T-helper 22 cell (primary cell): Measurements from ENCODE around the gene ADCY5.

Source experiments
- DNase-seq: peaks from one replicate; pipeline ENCODE4 v3.0.0-alpha.2; 2020; ENCODE audit warnings: low read depth

The ADCY5 gene

DNA sequence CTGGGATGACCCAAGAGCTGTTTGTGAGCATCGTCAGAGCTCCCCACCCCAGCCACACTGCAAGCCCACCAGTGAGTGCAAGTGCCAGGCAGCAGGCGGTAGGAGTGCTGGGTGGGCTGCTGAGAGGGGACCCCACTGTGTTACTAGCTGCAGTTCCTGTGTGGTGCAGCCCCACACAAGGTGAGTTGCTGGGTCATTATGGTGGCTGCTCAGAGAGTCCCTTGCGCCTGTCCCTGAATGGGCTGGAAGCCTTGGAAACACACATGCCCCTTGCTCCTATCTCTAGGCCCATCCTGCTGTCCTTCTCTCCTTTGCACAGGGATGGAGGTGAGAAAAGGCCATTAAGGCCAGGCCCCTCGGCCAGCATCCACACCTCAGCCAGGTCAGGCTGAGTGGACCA lies 163.4 kb downstream of the ADCY5 start:
- no peak for DNase-seq

DNA sequence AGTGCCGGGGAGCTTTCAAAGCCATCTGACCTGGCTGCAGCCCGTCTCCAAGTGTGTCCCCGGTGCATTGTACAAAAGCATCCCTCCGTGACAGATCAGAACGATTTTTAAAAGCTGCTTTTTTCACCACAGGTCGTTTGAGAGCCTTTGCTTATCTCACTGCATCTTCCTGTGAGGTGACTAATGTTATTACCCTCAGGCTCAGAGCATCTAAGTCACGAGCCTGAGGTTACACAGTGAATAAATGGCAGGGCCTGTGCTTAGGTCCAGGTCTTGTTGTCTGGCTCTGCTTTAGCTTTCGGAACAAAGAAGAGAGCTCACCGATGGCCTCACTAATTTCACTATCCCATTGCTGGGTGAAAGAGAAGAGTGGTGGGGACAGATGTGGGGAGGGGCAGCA lies 163.8 kb downstream of the ADCY5 start:
- no peak for DNase-seq

DNA sequence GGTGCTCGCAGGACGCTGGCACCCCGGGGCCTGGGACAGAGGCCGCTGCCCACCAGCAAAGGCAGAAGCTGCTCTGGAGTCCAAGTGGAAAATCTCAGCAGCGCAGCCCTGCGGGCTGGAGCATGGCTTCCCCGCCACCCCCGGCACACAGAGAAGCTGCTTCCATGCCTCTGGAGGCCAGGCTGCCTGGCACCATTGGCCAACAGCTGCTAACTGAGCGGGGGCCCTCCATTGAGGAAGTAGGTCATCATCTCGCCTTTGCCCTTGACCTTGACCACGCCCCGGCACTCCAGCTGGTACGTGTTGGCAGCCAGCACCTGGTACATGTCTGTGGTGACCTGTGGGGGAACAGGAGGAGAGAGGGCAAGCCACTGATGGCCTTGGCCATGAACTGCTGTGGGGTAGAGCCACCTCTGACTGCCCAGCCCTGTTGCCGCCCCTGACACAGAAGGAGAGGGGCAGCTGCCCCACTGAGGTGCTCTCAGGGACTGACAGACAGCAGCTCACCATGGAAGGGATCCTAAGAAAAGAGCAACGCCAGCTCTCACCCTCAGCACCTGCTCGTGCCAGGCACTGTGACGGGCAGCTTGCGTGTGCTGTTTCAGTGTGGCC lies 164.4 kb downstream of the ADCY5 start:
- DNase-seq, result no peak

DNA sequence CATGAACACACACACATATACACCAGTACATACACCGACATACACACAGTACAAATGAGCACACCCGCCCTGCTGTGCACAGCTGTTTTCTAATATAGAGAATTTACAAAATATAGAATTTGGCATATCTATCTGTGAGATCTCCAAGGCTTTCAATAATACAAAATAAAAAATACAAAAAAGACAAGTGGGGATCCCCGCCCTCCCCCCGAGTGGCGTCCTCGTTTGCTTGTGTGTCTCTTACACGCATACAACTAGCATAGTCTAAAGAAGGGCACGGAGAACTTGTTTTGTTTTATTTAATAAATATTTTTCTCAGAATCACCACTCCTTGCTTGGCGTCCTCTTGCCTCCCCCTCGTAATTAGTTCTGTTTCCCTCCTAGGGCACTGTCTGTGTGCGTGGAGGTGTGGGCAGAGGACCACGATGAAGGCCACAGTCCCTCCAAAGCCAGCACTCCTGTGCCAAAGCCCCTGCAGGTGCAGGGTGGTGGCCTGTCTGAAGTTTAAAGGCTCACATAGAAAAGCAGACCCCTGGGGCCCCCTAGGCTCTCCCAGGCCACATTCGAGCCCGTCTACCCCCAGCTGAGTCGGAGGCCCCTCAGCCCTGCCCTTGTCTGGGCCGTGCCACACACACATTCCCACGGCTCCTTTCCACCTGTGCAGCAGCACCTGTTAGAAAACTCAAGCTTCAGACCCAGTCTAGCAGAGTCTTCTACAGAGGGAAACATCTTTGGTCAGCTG lies 165.1 kb downstream of the ADCY5 start:
- DNase-seq, result no peak

DNA sequence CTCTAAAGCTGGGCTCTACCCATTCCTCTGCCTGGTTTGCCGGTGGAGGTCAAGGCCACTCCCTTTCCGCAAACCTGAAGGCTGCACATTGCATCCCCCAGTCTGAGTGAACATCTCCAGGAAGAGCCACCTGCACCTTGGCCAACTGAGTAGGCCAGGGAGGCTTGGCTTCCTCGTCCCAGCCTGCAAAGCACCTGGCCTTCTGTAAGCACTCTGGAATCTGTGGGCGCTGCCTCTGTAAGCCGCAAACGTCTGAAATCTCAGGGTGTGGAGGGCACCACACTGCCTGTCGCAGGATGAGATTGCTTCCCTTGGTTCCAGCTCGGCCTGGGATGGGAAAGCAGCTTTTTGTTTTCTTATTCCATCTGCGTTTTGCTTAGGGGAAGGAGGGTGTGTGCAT lies 165.8 kb downstream of the ADCY5 start:
- DNase-seq, result no peak

DNA sequence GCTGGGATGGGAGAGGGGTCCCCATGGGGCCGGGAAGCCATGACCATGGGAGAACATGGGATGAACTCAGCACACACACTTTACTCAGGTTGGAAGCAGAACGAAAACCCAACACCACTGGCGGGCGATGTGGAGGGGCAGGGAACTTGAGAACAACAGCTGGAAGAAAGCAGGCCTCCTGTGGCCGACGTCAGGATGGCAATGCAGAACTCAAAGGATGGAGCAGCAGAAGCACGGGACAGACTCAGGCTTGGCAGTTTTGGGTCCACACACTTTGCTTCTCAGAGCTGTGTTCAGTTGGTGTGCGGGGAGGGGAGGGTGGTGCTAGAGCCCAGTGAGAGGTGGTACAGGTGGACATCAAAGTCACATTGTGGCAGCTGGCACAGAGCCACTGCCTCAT lies 166.4 kb downstream of the ADCY5 start:
- no peak for DNase-seq

DNA sequence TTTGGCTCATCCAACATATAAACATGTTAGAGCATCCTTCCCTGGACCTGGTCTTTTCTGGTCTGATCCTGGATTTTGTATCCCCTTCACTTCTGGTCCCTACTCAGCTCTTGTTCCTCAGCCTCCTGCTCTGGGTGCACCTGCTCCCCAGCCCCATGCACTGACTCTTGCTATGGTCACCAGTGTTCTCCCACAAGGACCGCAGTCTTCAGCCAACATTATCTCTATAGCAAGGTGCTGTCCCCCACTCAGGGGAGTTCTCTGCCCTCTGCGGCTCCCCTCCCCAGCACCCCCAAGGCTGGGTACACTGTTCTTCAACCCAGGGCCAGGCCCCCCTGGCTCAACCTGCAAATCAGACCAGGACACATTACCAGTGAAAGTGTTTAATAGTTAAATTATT lies 167.0 kb downstream of the ADCY5 start:
- no peak for DNase-seq

DNA sequence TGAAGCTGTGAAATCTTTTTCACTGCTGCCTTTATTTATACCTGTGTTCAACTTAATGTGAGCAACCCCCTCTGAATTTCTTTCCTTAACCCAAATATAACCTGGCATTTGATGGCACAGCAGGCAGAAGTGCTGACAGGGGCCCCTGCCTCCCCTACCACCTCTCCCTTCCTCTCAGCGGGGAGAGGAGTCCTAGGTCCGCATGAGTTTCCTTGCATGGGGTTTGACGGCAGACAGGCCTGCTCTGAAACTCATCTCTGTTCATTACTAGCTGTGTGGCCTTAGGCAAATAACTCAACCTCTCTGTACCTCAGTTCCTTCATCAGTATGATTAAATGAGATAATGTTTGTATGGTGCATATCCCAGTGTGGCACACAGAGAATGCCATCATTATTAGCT lies 167.5 kb downstream of the ADCY5 start:
- no peak for DNase-seq

DNA sequence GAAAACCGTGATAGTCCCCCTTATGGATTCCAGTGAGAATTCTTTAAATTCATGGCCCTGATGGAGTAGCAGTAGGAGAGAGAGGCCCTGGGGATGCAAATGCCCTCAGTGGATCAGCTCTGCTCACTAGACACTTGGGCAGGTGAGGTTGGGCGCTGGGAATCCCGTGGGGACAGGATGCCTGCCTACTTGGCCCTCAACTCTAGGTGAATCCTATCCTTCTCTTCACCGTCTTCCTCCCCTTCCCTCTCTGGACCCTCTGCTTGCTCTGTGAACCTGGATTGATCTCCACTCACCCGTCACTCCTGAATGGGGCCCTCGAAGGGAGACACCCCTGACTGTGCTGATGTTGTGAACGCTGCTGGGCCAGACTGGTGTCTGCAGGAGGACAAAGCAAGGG lies 169.8 kb downstream of the ADCY5 start:
- no peak for DNase-seq

DNA sequence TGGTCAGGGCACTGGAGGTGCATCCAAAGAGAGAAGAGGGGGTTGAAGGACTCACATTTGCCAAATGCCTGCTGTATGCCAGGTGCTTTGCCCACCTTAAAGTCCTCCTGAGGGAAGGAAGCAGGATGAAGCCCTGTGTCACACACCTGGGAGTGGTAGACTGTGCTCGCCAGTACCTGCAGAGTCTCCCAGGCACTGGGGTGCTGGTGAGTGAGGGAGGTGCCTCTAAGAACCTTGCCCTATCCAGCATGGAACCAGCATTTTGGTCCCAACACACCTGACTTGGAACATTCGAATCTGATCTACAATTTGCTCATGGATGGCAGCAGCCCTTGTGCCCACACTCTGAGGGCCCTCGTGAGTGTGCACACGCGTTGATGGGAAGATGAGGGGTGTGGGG lies 170.4 kb downstream of the ADCY5 start:
- DNase-seq, result no peak

DNA sequence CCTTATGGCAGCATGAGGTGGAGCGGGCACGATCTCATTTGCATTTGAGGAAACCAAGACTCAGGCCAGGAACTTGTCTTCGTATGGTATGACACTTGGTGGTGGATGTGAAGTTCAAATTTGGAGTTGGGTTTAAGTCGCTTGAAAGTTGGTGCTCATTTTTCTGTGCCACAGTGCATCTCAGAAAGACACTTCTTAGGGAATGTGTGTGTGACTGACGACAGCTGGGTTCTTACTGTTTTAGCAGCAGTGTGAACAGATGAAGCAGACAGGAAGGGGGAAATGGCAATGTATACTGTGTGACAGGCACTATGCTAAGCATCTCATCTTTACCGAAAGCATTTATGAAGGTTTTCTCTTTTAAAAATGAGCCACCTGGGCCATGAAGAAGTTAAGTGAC lies 171.8 kb downstream of the ADCY5 start:
- no peak for DNase-seq

DNA sequence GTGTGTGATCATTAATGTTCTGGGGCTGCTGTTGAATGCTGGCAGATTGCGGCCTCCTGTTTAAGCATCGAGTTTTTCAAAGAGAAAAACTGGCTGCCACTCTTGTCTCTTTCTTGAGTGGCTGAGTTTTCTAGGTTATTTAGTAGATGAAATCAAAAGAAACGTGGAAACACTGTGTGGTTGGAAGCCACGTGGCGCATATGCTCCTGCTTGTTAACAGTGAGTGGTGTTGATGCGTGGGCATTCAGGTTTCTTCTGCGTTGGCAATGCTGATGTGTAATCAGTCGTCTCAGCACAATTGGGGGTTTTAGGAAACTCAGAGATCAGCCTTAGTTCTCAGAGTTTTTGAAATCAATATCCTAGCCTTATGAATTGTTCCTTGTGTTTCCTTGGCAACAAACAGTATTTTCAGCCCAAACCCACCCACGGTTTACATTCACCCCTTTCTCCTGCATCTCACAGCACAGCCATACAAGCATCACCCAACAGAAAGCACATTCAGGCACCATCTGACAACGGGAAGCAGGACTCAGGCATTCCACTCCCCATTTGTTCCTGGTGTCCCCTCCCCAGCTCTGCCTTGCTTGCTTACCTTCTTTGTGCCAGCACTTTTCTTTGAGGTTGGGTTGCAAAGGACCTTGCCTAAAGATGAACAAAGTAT lies 172.4 kb downstream of the ADCY5 start:
- no peak for DNase-seq

DNA sequence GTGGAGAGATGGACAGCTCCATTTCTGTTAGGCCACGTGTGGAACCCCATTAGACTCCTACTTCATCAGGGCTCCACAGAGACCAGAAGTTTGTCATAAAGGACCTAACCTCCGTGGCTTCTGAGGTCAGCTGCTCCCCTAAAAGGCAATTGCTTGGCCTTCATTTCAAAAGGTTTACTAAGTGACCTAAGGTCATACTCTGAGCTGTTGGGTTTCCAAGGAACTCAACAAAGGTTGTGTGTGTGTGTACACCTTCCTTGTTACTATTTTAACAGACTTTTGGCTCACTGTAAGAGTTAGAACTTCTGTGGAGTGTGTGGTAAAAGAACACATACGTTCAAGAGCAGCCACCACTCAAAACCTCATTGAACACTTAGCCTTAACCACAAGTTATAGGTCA lies 173.2 kb downstream of the ADCY5 start:
- DNase-seq, result no peak

DNA sequence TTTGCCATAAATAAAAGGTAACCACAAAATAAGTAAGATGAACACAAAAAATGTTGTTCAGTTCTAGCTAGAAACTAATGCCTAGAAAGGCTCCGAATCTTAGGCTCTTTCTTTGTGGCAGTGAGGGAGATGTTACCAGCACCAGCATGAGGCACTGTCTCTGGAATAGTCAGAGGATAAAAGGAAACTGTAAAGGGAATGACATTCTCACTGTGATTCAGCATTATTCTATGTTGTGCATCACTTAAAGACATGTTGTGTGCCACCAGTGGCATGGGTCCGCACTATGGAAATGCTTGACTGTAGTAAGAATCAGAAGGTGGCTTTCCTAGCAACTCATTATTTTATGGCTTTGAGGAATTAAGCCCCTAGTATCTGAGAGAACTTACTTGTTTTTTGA lies 176.3 kb downstream of the ADCY5 start:
- DNase-seq, result no peak

DNA sequence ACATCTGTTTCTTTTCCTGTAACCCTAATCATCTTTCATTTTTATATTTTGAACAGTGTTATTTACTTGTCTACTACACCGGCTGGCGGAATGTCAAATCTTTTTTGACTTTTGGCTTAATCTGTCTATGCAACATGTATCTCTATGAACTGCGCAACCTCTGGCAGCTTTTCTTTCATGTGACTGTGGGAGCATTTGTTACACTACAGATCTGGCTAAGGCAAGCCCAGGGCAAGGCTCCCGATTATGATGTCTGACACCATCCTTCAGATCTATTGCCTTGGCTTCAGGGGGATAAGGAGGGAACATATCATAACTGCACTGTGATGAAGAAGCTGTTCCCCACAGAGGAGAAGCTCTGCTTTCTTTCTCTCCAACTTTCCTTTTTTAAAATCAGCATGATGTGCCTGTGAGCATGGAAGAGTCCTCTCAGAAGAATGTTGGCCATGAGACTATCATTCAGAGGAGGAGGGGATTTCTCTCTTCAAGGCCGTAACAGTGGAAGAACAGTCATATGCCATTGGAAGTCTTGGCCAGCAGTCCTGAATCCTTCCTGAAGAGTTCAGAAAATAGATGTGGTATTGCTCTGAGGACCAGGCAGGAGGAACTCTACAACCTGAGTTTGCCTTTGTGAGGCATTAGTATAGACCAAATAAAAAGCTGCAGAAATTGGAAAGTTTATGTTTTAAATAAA lies 177.3 kb downstream of the ADCY5 start:
- no peak for DNase-seq

DNA sequence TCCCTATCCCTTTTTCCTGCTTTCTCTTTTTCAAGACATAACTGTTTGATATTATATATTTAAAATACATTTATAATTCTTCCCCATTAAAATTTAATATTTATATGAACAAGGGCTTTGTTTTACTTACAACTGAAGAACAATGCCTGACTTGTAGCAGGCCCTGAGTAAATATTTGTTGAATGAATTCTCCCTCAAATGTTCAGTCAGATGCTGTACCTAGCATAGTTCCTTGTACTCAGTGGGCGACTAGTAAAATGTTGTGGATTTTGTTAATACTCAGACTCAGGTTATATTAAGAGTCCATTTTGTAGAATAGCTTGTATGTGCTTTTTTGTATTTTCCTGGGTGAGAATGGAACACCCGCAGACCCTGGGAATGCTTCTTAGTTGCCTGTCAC lies 178.1 kb downstream of the ADCY5 start:
- no peak for DNase-seq

DNA sequence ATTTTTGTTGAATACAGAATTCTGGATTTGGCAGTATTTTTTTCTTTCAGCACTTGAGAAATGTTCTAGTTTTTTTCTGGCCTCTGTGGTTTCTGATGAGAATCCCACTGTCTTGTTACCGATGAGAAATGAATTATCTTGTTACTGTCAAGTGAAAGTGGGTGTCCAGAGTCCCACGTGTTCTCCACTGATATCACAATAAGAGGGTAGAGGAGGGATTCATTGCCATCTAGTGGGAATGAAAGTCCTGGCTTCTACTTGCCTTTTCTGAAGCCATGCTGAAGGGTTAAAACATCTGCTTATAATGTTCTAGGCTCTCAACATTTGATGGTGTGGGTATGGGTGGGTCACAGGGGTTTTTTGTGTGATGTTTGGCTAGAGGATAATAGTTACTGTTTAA lies 181.1 kb downstream of the ADCY5 start:
- DNase-seq, result no peak

DNA sequence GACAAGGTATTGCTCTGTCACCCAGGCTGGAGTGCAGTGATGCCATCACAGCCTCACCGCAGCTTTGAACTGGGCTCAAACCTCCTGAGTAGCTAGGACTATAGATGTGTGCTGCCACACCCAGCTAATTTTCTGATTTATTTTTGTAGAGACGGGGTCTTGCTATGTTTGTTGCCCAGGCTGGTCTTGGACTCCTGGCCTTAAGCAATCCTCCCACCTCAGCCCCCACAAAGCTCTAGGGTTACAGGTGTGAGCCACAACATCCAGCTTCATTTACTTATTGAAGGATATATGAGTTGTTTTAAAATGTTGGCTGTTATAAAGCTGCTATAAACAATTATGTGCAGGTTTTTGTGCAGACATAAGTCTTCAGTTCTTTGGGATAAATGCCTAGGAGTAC lies 184.9 kb downstream of the ADCY5 start:
- DNase-seq, result no peak

DNA sequence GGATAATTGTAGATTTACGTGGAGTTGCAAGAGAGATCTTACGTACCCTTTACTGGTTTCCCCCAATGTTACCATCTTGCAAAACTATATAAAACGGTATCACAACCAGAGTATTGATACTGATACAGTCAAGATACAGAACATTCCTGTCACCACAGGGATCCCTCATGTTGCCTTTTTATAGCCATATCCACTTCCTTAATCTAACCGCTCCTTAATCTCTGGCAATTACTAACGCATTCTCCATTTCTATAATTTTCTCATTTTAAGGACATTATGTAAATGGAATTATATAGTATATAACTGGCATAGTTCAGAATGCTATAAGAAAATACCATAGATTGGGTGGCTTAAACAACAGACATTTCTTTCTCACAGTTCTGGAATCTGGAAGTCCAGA lies 186.0 kb downstream of the ADCY5 start:
- no peak for DNase-seq

DNA sequence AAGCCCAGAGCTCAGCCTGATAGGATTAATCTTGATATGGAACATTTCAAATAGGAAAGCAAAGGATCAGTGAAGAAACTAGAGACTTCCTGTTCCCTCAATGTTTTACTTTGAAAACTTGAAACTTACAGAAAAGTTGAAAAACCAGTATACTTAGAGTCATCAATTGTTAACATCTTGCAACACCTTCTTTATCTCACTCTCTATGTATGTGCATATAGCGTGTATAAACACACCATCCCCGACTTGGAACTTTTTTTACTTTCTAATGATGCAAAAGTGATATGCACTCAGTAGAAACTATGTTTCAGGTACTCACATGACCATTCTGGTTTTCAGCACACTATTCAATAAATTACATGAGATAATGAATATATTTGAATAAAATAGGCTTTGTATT lies 186.7 kb downstream of the ADCY5 start:
- DNase-seq, result no peak

DNA sequence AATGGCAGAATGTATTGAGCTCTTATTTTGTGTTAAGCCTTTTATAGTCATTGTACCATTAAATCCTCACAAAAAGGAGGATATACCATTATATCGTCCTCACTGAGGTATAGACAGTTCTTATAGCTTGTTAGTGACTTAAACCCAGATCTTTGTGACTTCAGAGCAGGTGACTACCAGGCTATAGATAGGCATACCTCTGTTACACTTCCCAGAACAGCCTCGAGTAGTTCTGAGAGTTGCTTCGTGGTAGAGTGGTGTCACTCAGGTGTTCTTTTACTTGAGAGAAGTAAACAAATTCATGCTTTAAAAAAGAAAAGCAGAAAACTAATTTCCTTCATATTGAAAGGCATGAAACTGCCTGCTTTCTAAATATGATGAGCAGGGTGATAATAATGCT lies 187.2 kb downstream of the ADCY5 start:
- DNase-seq, result no peak

DNA sequence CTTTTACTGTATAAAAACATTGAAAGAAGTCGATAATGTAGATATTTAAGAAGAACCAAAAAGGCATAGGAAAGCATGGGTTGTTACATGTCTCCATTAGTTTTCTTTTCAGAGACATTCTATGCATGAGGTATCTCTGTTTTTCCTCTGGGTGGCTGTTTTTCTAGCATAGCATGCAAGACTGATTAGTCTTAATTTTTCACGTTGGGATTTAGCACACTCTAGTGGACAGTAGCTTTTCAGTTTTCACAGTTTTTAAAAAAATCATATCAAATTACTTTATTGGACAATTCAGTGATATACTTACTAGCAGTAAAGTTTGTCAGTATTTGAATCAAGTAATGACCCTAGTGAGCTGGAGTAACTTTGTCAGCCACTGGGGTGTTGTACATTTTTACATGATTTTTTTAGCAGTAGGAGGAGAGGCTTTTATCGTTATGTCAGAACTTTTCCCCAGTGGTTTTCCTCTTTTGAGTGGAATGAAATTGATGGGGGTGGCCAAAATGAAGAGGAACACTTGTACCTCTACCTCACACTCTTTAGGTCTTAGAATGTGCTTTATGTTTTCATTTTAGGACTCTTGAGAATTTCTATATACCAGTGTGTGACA lies 190.0 kb downstream of the ADCY5 start:
- no peak for DNase-seq

DNA sequence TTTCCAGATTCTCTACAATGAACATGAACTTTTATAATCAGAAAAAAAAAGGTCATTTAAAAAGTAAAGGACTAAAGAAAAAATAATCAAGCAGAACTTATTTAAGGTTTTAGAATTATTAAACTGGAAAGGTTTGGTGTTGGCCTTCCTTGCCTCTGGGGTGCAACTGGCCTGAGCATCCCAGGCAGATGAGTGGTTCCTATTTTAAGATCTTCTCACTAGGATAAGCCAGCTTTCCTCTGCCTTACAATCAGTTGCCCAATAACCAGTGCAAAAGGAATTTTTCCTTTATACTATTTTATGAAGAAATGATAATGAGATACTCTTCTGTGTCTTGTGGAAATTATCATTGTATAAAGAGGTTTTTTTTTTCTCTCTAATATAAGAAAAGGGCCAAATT lies 190.5 kb downstream of the ADCY5 start:
- no peak for DNase-seq
